OCI-LY1 (cell line): Measurements from ENCODE around the gene CXXC5.

ENCODE experiments used
- CTCF ChIP-seq: fragments of 200-600 bp; sonication (generic), shearing (Covaris generic); IDR thresholded peaks from 2 replicates; pipeline ENCODE4 v1.5.1; 2017; ENCODE audit warnings: mild to moderate bottlenecking, antibody characterized with exemption, low read length, moderate library complexity, mixed read lengths
- EZH2 ChIP-seq: fragments of 200-600 bp; sonication (generic), shearing (Covaris generic); IDR thresholded peaks from 2 replicates; pipeline ENCODE4 v1.8.0; 2017; ENCODE audit warnings: borderline replicate concordance, mixed run types, mild to moderate bottlenecking, antibody characterized with exemption, low read length, moderate library complexity, mixed read lengths

DNA sequence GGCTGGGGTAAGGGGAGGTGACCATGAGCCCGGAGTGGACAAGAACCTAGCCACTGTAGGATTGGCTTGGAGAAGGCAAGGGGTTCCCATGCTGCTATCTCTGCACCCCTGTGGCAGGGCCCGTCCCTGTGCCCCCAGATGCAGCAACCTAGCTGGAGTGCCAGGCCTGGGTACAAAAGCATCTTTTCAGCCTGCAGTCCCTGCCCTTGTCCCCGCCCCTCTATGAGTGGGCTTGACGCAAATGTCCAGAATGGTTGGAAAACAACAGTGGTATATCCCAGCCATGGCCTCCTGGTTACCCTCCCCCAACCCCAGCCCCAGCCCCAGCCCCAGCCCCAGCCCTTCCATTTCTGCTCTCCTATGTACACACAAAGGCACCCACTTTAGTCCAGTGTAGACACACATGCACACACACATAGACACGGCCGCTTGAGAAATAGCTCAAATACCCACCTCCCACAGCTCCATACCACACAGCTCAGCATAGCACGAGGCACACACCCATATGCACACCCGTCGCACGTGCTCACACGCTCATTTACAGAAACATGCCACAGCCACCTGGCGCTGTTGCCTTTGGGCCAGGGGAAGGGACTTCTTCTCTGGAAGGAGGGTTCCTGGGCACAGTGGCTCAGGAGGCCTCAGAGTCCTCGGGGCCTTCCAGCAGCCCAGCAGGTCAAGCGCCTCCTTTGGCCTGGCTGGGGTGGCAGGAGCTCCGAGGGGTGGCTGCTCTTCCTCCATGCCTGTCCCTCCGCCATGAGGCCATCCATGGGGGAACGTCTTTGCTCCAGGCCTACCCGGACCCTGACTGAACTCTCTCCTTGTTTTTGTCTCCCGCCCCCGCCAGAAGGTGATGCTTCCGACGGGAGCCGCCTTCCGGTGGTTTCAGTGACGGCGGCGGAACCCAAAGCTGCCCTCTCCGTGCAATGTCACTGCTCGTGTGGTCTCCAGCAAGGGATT, 34.1 kb downstream of the CXXC5 start:
- TF ChIP-seq CTCF: no peak
- TF ChIP-seq EZH2: no peak
